GM18511 (cell line): ENCODE measurements around the gene SDCBP2.

ENCODE experiments used
- ATAC-seq: cut with Tn5 transposase; IDR thresholded peaks from one replicate; pipeline ENCODE4 v1.9.1; 2021; ENCODE audit warnings: mild to moderate bottlenecking, moderate library complexity; ENCODE audit not compliant: unreplicated experiment

SDCBP2 gene

GRCh38 chr20:1278993-1279392 is 49.9 kb downstream of the SDCBP2 start:
- ATAC-seq = no peak

DNA sequence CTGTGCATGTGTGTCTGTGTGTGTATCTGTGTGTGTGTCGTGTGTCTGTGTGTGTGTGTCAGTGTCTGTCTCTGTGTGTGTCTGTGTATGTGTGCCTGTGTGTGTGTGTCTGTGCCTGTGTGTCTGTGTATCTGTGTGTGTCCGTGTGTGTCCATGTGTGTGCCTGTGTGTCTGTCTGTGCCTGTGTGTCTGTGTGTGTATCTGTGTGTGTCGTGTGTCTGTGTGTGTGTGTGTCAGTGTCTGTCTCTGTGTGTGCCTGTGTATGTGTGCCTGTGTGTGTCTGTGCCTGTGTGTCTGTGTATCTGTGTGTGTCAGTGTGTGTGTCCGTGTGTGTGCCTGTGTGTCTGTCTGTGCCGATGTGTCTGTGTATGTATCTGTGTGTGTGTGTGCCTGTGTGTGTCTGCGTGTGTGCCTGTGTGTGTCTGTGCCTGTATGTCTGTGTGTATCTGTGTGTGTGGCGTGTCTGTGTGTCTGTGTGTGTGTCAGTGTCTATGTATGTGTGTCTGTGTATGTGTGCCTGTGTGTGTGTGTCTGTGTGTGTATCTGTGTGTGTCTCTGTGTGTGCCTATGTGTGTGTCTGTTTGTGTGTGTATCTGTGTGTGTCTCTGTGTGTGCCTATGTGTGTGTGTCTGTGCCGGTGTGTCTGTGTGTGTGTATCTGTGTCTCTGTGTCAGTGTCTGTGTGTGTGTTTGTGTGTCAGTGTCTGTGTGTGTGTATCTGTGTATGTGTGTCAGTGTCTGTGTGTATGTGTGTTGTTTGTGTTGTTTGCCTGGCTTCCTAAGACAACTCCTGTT is 51.2 kb downstream of the SDCBP2 start:
- no peak for ATAC-seq

DNA sequence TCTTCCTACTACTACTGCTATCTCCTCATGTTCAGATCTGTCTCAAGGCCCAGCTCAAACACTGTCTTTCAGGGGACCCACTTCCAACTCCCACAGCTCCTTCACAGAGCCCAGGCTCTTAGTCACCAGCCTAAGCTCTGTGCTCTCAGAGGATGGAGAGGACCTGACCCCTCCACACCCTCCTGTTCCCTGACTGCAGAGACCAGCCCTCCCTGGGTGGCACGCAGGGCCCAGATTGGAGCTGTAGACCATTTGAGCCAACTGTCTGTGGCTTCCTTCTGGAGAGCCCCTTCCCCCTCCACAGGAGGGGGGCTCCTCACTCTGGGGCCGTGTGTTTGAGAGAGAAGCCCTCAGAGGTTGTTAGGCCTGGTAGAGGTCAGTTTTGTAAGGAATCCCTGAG is 53.0 kb downstream of the SDCBP2 start:
- ATAC-seq = no peak

DNA sequence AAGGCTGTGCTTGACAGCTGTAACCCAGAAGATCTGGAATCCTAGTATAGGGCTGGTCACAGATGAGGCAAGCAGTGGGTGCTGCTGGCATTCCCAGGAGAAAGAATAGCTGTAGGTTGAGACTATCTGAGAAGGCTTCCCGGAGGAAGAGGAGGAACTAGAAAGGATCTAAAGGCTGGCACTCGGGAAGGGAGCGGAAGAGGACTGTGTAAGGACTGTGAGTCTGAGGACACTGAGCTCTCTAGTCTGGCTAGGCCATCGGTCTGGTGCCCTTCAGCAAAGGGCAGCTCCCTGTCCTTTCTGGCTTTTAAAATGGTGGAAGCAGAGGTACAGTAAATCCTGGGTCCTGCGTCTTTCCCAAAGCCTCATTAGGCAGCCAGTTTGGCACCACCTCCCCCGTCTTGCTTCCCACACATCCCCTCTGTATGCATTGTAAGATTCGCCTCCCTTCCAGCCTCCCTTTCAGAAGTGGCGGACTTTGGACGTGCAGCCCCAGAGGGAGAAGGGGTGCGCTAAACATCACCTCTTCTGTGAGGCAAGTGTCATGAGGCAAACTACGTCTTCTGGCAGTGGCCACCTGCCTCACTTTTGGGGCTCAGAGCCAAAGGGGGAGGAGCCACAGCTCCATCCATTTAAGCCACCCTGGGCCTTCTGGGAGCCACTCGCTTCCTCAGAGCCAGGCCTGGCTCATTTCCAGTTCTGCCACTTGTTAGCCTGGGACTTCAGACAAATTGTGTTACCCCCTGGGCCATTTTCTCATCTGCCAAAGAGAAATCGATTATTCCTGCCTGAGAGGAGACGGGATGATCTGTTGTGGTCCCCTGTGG is 54.2 kb downstream of the SDCBP2 start:
- no peak for ATAC-seq

DNA sequence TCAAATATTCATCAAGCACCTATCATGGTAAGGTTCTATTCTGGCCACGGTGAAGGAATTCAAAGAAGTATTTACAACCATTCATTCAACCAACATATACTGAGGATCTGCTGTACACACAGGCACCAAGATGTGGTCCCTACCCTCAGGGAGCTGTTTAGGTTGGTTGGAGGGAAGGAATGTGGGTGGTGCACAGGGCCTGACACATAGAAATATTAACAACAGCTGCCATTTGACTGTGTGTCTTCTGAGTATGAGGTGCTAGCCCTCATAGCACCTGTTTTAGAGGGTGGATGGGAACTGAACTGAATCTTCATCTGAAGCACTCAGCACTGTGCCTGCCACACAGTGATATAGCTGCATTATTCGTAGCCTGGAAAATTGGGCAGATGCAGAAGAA is 55.6 kb downstream of the SDCBP2 start:
- no peak for ATAC-seq

- no peak for ATAC-seq
Measured at GRCh38 chr20:1272368-1273100, 56.4 kb downstream of the SDCBP2 start.

GRCh38 chr20:1269850-1270249 is 59.1 kb downstream of the SDCBP2 start:
- no peak for ATAC-seq

DNA sequence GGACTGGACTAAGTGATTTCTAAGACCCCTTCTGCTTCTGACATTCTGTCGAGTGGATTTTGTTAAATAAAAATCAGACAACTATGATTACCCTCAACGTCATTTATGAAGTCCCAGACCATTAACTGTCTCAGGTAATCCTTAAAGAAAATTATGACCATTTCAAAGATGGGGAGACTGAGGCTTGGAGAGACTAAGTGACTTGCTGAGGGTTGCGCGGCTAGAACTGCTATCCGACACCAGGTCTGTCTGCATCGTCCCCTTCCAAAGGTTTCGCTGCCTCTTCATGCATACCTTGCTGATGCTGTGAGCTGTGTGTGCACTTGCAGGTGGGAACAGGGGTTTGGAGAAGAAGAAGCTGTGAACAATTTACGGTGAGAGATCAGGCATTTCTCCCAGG is 59.7 kb downstream of the SDCBP2 start:
- ATAC-seq = no peak

DNA sequence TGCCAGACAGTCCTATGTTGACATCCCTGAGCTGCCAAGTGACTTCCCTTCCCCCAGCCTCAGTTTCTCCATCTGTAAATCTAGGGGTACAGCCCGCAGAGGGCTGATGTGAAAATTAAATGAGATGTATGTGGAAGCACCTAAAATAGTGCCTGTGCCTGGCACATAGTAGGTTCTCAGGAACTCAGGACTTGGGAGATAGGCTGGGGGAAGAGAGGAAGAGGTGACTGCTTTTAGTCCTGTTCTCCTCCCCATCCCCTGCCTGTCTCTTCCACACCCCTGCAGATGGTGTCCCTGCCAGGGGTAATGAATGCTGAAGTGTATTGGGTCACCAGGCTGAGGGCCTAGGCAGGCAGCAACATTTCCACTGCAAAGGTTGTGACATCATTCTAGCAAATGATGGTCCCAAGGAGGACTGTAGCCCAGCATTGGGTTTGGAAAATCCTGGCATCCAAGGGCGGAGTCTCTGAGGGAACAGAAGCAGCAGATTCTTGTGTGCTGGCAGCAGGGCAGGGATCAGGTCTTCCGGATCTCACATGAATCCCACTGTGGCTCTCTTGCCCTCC is 61.0 kb downstream of the SDCBP2 start:
- ATAC-seq = no peak

GRCh38 chr20:1267161-1267560 is 61.8 kb downstream of the SDCBP2 start:
- no peak for ATAC-seq

- peak; percentile 87 for ATAC-seq
Measured at GRCh38 chr20:1266167-1266973, 62.6 kb downstream of the SDCBP2 start, which contains the start of gene SNPH. TSS of gene SNPH (plus strand) at chr20:1266294. CDS start at chr20:1296240, 29,946 bp downstream.

DNA sequence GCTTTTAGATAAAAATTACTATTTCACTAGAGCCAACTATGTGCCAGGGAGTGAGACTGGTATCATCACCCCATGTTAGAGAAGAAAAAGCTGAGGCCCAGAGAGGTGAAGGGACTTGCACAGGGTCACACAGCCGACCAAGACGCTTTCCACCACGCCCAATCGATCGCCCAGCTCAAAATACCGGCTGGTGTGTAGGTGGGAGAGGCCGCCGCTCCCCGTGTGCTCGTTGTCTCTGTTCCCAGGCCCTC is 63.1 kb downstream of the SDCBP2 start:
- ATAC-seq = no peak

- no peak for ATAC-seq
Measured at GRCh38 chr20:1265226-1265915, 63.6 kb downstream of the SDCBP2 start.

DNA sequence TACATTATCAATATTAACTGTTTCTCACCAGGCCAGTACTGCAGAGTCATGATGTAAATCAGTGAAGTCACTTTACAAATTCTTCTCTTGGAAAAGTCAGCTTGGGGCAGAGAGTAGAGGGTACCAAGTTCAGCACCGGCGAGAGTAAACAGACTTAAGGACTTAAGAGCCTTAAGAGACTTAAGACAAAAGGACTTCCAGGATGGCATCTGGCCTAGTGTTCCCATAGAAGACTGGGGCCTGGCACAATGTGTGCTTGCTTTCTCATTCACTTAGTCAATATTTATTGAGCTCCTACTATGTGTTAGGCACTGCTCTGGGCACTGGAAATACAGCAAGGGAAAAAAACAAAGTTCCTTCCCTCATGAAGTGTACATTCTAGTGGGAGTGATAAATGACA is 64.2 kb downstream of the SDCBP2 start:
- ATAC-seq = no peak

- ATAC-seq = no peak
Measured at GRCh38 chr20:1263853-1264252, 65.1 kb downstream of the SDCBP2 start.
